H1 (cell line): ENCODE results near the gene TNRC6C. TPM values are rescaled to one million over a fixed set of nuclear protein-coding genes. Genes with fewer than 3 reads are reported as not detected.

Experiments used
- CTCF ChIA-PET: fragments of 300-600 bp; sonication (Branson Sonifier 250); formaldehyde crosslinking; loops from one replicate; lab custom pipeline; 2021; ENCODE audit not compliant: partially characterized antibody; lab: Charles Lee
- POLR2A ChIA-PET: fragments of 300-600 bp; sonication (Branson Sonifier 250); formaldehyde crosslinking; loops from one replicate; lab custom pipeline; 2021; ENCODE audit warnings: inconsistent platforms; ENCODE audit not compliant: partially characterized antibody; lab: Charles Lee
- DNase-seq, 2 experiments: peaks; one replicate each; pipeline versions ENCODE4 v3.0.0 to v3.0.0-alpha.2; 2010 to 2022; ENCODE audit warnings: low spot score in 2 of 2, low read depth in 1 of 2, mixed read lengths in 1 of 2
- FAIRE-seq: peaks from 2 replicates; lab custom pipeline; 2011; peaks lifted over from hg19 to GRCh38; lab: Jason Lieb, UNC
- H2AFZ ChIP-seq: 2 replicates; pipeline ENCODE4 v1.8.1; 2012; ENCODE audit warnings: low read length, inconsistent platforms
- H2AK5ac ChIP-seq: 2 replicates; pipeline ENCODE4 v1.6.1; 2013; ENCODE audit warnings: low read depth, low read length
- H2BK120ac ChIP-seq: replicated peaks from 2 replicates; pipeline ENCODE3; 2013; ENCODE audit warnings: low read depth, low read length, inconsistent platforms
- H2BK12ac ChIP-seq: 2 replicates; pipeline ENCODE4 v1.6.1; 2013; ENCODE audit warnings: low read depth, low read length
- H2BK15ac ChIP-seq: 2 replicates; pipeline ENCODE4 v1.6.1; 2013; ENCODE audit warnings: low read length
- H2BK20ac ChIP-seq: 2 replicates; pipeline ENCODE4 v1.6.1; 2013; ENCODE audit warnings: low read length
- H2BK5ac ChIP-seq: 2 replicates; pipeline ENCODE4 v1.6.1; 2013; ENCODE audit warnings: low read depth, low read length
- H3K14ac ChIP-seq: 2 replicates; pipeline ENCODE4 v1.6.1; 2013; ENCODE audit warnings: inconsistent platforms; ENCODE audit not compliant: insufficient read length
- H3K18ac ChIP-seq: 2 replicates; pipeline ENCODE4 v1.6.1; 2013; ENCODE audit warnings: low read length; ENCODE audit errors: extremely low read depth
- H3K23ac ChIP-seq: 2 replicates; pipeline ENCODE4 v1.6.1; 2013; ENCODE audit warnings: inconsistent platforms; ENCODE audit not compliant: insufficient read length
- H3K23me2 ChIP-seq: 2 replicates; pipeline ENCODE4 v1.6.1; 2013; ENCODE audit warnings: low read depth, low read length
- H3K27ac ChIP-seq: 2 replicates; pipeline ENCODE4 v1.6.1; 2011; ENCODE audit warnings: low read depth, low read length, inconsistent platforms
- H3K27me3 ChIP-seq, 4 experiments: replicated peaks in 1 of 4; 1 replicate in 1 of 4; 2 replicates in 3 of 4; pipeline versions ENCODE4 v1.6.1 to v1.8.1; 2011 to 2013; ENCODE audit warnings: low read length in 3 of 4, mild to moderate bottlenecking in 3 of 4, inconsistent platforms in 2 of 4, mixed read lengths in 2 of 4, moderate library complexity in 1 of 4; ENCODE audit not compliant: control insufficient read depth in 3 of 4, insufficient read depth in 3 of 4; ENCODE audit errors: extremely low read depth in 1 of 4
- H3K36me3 ChIP-seq, 4 experiments: 2 replicates each; pipeline versions ENCODE4 v1.6.1 to v1.8.1; 2011 to 2013; ENCODE audit warnings: mild to moderate bottlenecking in 4 of 4, low read length in 3 of 4, moderate library complexity in 2 of 4, control low read depth in 1 of 4, inconsistent platforms in 1 of 4; ENCODE audit not compliant: insufficient read depth in 4 of 4, control insufficient read depth in 2 of 4
- H3K4ac ChIP-seq: replicated peaks from 2 replicates; pipeline ENCODE3; 2013; ENCODE audit warnings: low read length, low read depth, mixed read lengths, inconsistent platforms; ENCODE audit not compliant: insufficient read length
- H3K4me1 ChIP-seq, 4 experiments: replicated peaks in 1 of 4; 1 replicate in 1 of 4; 2 replicates in 3 of 4; pipeline versions ENCODE4 v1.6.1 to v1.8.1; 2011 to 2013; ENCODE audit warnings: low read length in 3 of 4, inconsistent platforms in 2 of 4, mixed read lengths in 1 of 4; ENCODE audit not compliant: insufficient read depth in 4 of 4, control insufficient read depth in 3 of 4
- H3K4me2 ChIP-seq, 2 experiments: 2 replicates each; pipeline versions ENCODE4 v1.6.1 to v1.8.1; 2011 to 2013; ENCODE audit warnings: low read depth in 2 of 2, low read length in 2 of 2, control low read depth in 1 of 2, inconsistent platforms in 1 of 2, mild to moderate bottlenecking in 1 of 2; ENCODE audit not compliant: insufficient read depth in 1 of 2
- H3K4me3 ChIP-seq, 4 experiments: fragments of 200-600, 300-600 bp in 1 of 4; sonication (generic), shearing (Covaris generic), sonication (Bioruptor Twin) in 1 of 4; 2 replicates each; pipeline versions ENCODE4 v1.5.1 to v1.8.1; 2011 to 2016; ENCODE audit warnings: low read length in 4 of 4, low read depth in 3 of 4, control low read depth in 2 of 4, inconsistent platforms in 2 of 4, mild to moderate bottlenecking in 2 of 4, mixed read lengths in 1 of 4, moderate library complexity in 1 of 4; ENCODE audit not compliant: insufficient read depth in 2 of 4; ENCODE audit errors: extremely low read depth in 1 of 4
- H3K56ac ChIP-seq: replicated peaks from 2 replicates; pipeline ENCODE3; 2013; ENCODE audit warnings: low read depth, mild to moderate bottlenecking, mixed read lengths, low read length, inconsistent platforms; ENCODE audit not compliant: insufficient read length
- H3K79me1 ChIP-seq: 2 replicates; pipeline ENCODE4 v1.6.1; 2013; ENCODE audit warnings: low read depth, low read length, control low read depth
- H3K79me2 ChIP-seq, 2 experiments: 2 replicates each; pipeline versions ENCODE4 v1.6.1 to v1.8.1; 2012 to 2013; ENCODE audit warnings: low read length in 2 of 2, mild to moderate bottlenecking in 2 of 2, inconsistent platforms in 1 of 2; ENCODE audit not compliant: insufficient read depth in 2 of 2, control insufficient read depth in 1 of 2
- H3K9ac ChIP-seq, 4 experiments: replicated peaks in 1 of 4; 1 replicate in 1 of 4; 2 replicates in 3 of 4; pipeline versions ENCODE4 v1.6.1 to v1.8.1; 2011 to 2013; ENCODE audit warnings: low read depth in 3 of 4, low read length in 3 of 4, control low read depth in 2 of 4, mild to moderate bottlenecking in 2 of 4, moderate library complexity in 2 of 4, inconsistent platforms in 1 of 4; ENCODE audit errors: extremely low read depth in 1 of 4
- H3K9me3 ChIP-seq, 2 experiments: 2 replicates each; pipeline versions ENCODE4 v1.6.1 to v1.8.1; 2012 to 2013; ENCODE audit warnings: mild to moderate bottlenecking in 2 of 2, moderate library complexity in 2 of 2, control low read depth in 1 of 2, inconsistent platforms in 1 of 2, low read depth in 1 of 2, low read length in 1 of 2, mixed read lengths in 1 of 2; ENCODE audit not compliant: insufficient read depth in 2 of 2
- H4K20me1 ChIP-seq, 2 experiments: replicated peaks in 1 of 2; 2 replicates each; pipeline versions ENCODE3 to v1.8.1; 2011 to 2013; ENCODE audit warnings: inconsistent platforms in 2 of 2, low read length in 2 of 2, mild to moderate bottlenecking in 1 of 2; ENCODE audit not compliant: insufficient read depth in 2 of 2, control insufficient read depth in 1 of 2
- H4K5ac ChIP-seq: 2 replicates; pipeline ENCODE4 v1.6.1; 2013; ENCODE audit warnings: low read length, low read depth, mixed read lengths, inconsistent platforms; ENCODE audit not compliant: insufficient read length
- H4K8ac ChIP-seq: 2 replicates; pipeline ENCODE4 v1.8.0; 2013; ENCODE audit warnings: mild to moderate bottlenecking, moderate library complexity, low read length, inconsistent platforms; ENCODE audit not compliant: insufficient read depth; ENCODE audit errors: extremely low read depth
- H4K91ac ChIP-seq: replicated peaks from 2 replicates; pipeline ENCODE3; 2013; ENCODE audit warnings: low read length, mixed read lengths, inconsistent platforms; ENCODE audit not compliant: insufficient read length
- WGBS, 2 experiments: shearing (Covaris generic) in 1 of 2; methylation state at CpG; one replicate each; pipeline versions ENCODE4 v1.1.6 to v1.1.7; 2013 to 2015; ENCODE audit warnings: low lambda C conversion rate in 2 of 2, mixed read lengths in 2 of 2, inconsistent platforms in 1 of 2, low coverage in 1 of 2, missing lambda C conversion rate in 1 of 2; ENCODE audit not compliant: insufficient replicate concordance in 2 of 2, insufficient coverage in 1 of 2, insufficient read length in 1 of 2; ENCODE audit errors: extremely low coverage in 1 of 2, missing lambda C conversion rate in 1 of 2; 5-methylcytosine and 5-hydroxymethylcytosine counted together
- polyA plus RNA-seq, 7 experiments: library from polyadenylated mRNA; depleted of rRNA in 3 of 7; stranded (reverse) in 5 of 7; unstranded in 2 of 7; fragments of >200 nt in 5 of 7; fragments of 200-250 nt in 2 of 7; gene quantifications; 1 replicate in 5 of 7; 2 replicates in 1 of 7; 4 replicates in 1 of 7; pipeline versions ENCODE4 v1.2.1 to v1.2.3, GENCODE V29; 2011 to 2013; ENCODE audit warnings: missing spikeins in 2 of 7, mixed read lengths in 2 of 7
- total RNA-seq: library from RNA; stranded (reverse); fragmentation: NEBNext Ultra II Directional; extraction: Animal tissue kit (Norgen Biotek cat#: 25700); gene quantifications from 2 replicates; pipeline ENCODE4 v1.2.1, GENCODE V29; 2021

TNRC6C gene
- total and polyA plus RNA-seq, 2 of the 8 experiments (the other 6 are each of a cell fraction or from before 2014, with no cell fraction given), result 2.8 to 28.9 TPM

- peaks cover 7 to 12% of the 10 kb centered on the region in 2 experiments; a peak in 3 of 4 replicates for H3K9me3 ChIP-seq
Measured at GRCh38 chr17:78096093-78096492, 137.6 kb downstream of the TNRC6C start.

More at GRCh38 chr17:78096093-78096492, 137.6 kb downstream of the TNRC6C start:
- Histone ChIP-seq H3K27me3 (no peaks in the 10 kb centered on the region), H3K79me1 (no peaks in the 10 kb centered on the region), H4K91ac (no peak overlapping the region), H3K27ac (no peak overlapping the region), H2BK5ac (no peak overlapping the region), H3K9ac (no peak overlapping the region), H3K4ac (no peak overlapping the region), H3K23me2 (no peaks in the 10 kb centered on the region), H2BK120ac (no peak overlapping the region), H4K20me1 (peaks cover 0 to 4% of the 10 kb centered on the region in 2 experiments), H4K5ac (no peak overlapping the region), H3K4me1 (no peaks in the 10 kb centered on the region), H3K56ac (no peak overlapping the region), H2BK20ac (no peak overlapping the region), H2AFZ (no peak overlapping the region), H3K36me3 (peaks cover 19 to 80% (median 53%) of the 10 kb centered on the region in 4 experiments; a peak in 7 of 8 replicates), H2BK15ac (no peak overlapping the region), H3K79me2 (no peaks in the 10 kb centered on the region), H2BK12ac (no peak overlapping the region), H3K4me3 (no peak overlapping the region), H4K8ac (no peak overlapping the region), H3K14ac (no peak overlapping the region), H3K4me2 (no peak overlapping the region), H3K23ac (no peak overlapping the region), H2AK5ac (no peak overlapping the region), H3K18ac (no peak overlapping the region)
- no peak for FAIRE-seq
- 88% methylated on average over 6 of the region's 9 CpGs; no CpG with 5 or more reads in 1 of the 2 experiments for WGBS, 2 experiments
- POLR2A ChIA-PET, result interaction anchor here (1.0 to 2.1 kb wide), 3 partner anchors 12 to 19 kb away, joined by 3 to 4 read pairs (median 3); no protein-coding TSS in a partner anchor
- CTCF ChIA-PET, result interaction anchor here (0.6 to 6.6 kb wide), 4 partner anchors 11 to 1153 kb away, joined by 3 to 35 read pairs (median 6); no protein-coding TSS in a partner anchor
- DNase-seq, result no peak
